ENCODE results near the gene SAMHD1. TPM values are rescaled to one million over a fixed set of nuclear protein-coding genes. Genes with fewer than 3 reads are reported as not detected.
"Not testable (repeated sequence)": the region's sequence is repeated elsewhere in the genome, so short reads cannot be mapped to it uniquely, and the experiment has no call there.

The SAMHD1 gene
- total RNA-seq, 4 donors from 2014 or later: 76.8 to 172 (median 104) TPM

- Histone ChIP-seq H3K4me1 (no peaks in the 10 kb centered on the region), H3K9me3 (no peaks in the 10 kb centered on the region), H3K27me3 (no peaks in the 10 kb centered on the region), H3K27ac (no peak overlapping the region), H3K4me3 (no peak overlapping the region), H3K36me3 (no peaks in the 10 kb centered on the region)
- DNase-seq: no peak
- TF ChIP-seq POLR2A (IDR thresholded peaks at IDR 0.05) (no peak), CTCF (IDR thresholded peaks at IDR 0.05) (no peak)
- intact Hi-C loops (cut with DNase I; ENCODE audit: low total_unique reads): no loop called here
Observed at GRCh38 chr20:36974660-36975059, 23.2 kb upstream of the SAMHD1 start.

DNA sequence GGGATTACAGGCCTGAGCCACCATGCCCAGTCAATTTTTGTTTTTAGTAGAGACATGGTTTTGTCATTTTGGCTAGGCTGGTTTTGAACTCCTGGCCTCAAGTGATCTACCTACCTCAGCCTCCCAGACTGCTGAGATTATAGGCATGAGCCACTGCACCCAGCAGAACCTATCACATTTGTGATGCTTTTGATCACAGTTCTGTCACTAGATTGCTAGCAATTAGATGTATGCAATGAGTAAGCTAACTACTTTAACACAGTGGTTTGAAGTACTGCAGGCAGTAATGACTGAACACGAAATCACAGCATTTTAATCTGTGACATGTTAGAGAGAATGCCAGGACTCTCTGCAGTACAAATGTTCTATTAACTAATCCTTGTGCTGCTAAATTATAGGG is 19.6 kb upstream of the SAMHD1 start:
- Histone ChIP-seq H3K9me3 (no peaks in the 10 kb centered on the region), H3K27ac (no peak overlapping the region), H3K36me3 (no peaks in the 10 kb centered on the region), H3K4me3 (no peak overlapping the region), H3K27me3 (no peaks in the 10 kb centered on the region), H3K4me1 (no peaks in the 10 kb centered on the region)
- intact Hi-C loops (cut with DNase I; ENCODE audit: low total_unique reads): no loop called here
- DNase-seq: no peak
- TF ChIP-seq POLR2A (IDR thresholded peaks at IDR 0.05): no peak
- no peak for TF ChIP-seq CTCF (IDR thresholded peaks at IDR 0.05)

GRCh38 chr20:36969478-36970186 is 18.1 kb upstream of the SAMHD1 start:
- Histone ChIP-seq H3K9me3 (no peaks in the 10 kb centered on the region), H3K4me1 (no peaks in the 10 kb centered on the region), H3K27ac (no peak overlapping the region), H3K4me3 (no peak overlapping the region), H3K36me3 (no peaks in the 10 kb centered on the region), H3K27me3 (no peaks in the 10 kb centered on the region)
- no peak for DNase-seq
- no peak for TF ChIP-seq POLR2A (IDR thresholded peaks at IDR 0.05)
- no peak for TF ChIP-seq CTCF (IDR thresholded peaks at IDR 0.05)
- intact Hi-C loops (cut with DNase I; ENCODE audit: low total_unique reads): no loop called here

DNA sequence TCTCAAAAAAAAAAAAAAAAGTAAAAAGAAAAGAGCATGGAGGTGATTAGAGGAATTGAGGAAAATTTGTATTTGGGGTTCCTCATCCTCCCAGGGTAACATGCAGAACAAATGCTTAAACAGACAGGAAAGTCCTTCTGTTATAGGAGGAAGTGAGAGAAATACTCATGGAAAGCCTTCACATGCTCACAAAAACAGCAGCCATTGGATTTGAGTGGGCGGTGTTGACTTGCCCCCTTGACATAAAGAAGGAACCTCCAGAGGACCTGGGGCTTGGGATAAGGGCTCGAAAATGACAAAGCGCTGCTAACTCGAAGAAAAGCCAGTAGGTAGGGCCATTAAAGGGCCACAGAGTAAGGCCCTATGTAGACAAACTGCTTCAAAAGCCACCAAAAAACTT is 17.5 kb upstream of the SAMHD1 start:
- intact Hi-C loops (cut with DNase I; ENCODE audit: low total_unique reads): no loop called here
- Histone ChIP-seq H3K27me3 (no peaks in the 10 kb centered on the region), H3K9me3 (no peaks in the 10 kb centered on the region), H3K36me3 (no peaks in the 10 kb centered on the region), H3K4me3 (no peak overlapping the region), H3K4me1 (no peaks in the 10 kb centered on the region), H3K27ac (no peak overlapping the region)
- TF ChIP-seq POLR2A (IDR thresholded peaks at IDR 0.05): no peak
- no peak for TF ChIP-seq CTCF (IDR thresholded peaks at IDR 0.05)
- DNase-seq: no peak

DNA sequence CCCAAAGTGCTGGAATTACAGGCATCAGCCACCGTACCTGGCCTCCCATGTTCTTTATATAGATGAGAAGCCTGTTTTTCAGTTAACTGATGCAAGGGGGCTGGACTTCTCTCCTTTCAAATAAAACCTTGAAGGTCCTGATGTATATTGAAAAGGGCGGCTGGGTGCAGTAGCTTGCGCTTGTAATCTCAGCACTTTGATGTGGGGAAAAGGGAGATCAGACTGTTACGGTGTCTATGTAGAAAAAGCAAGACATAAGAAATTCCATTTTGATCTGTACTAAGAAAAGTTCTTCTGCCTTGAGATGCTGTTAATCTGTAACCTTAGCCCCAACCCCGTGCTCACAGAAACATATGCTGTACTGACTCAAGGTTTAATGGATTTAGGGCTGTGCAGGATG is 16.1 kb upstream of the SAMHD1 start:
- no peak for DNase-seq
- H3K36me3 ChIP-seq: no peaks in the 10 kb centered on the region
- no peak overlapping the region for H3K4me3 ChIP-seq
- no peaks in the 10 kb centered on the region for H3K4me1 ChIP-seq
- no peaks in the 10 kb centered on the region for H3K27me3 ChIP-seq
- TF ChIP-seq CTCF (IDR thresholded peaks at IDR 0.05) (no peak), POLR2A (IDR thresholded peaks at IDR 0.05) (no peak)
- intact Hi-C loops (cut with DNase I; ENCODE audit: low total_unique reads): no loop called here
- no peaks in the 10 kb centered on the region for H3K9me3 ChIP-seq
- no peak overlapping the region for H3K27ac ChIP-seq

DNA sequence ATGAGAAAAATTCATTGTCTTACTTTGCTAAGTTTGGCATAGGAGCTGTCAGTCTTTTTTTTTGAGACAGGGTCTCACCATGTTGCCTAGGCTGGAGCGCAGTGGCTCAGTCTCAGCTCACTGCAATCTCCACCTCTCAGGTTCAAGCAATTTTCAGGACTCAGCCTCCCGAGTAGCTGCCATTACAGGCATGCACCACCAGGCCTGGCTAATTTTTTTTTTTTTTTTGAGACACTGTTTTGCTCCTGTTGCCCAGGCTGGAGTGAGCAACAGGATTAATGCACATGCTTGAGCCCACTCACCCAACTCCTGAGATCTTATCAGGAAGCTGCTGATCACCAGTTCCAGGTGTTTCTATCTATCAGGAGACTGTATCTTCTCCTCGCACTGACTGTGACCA is 15.5 kb upstream of the SAMHD1 start:
- H3K9me3 ChIP-seq; H3K36me3 ChIP-seq; intact Hi-C loops (cut with DNase I; ENCODE audit: low total_unique reads); H3K4me1 ChIP-seq; DNase-seq; H3K27me3 ChIP-seq; H3K4me3 ChIP-seq; H3K27ac ChIP-seq: not testable (repeated sequence)

DNA sequence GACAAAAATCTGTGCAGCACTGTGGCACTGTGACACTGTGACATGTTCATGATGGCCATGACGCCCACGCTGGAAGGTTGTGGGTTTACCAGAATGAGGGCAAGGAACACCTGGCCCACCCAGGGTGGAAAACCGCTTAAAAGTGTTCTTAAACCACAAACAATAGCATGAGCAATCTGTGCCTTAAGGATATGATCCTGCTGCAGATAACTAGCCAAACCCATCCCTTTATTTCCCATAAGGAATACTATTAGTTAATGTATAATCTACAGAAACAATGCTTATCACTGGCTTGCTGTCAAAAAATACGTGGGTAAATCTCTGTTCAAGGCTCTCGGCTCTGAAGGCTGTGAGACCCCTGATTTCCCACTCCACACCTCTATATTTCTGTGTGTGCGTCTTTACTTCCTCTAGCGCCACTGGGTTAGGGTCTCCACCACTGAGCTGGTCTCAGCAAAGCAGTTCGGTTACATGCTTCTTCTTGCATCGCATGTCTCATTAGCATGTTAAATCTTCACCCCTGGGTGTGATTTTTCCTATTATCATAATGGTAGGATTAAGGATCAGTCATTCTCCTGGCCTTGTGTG is 10.9 kb upstream of the SAMHD1 start:
- intact Hi-C loops (cut with DNase I; ENCODE audit: low total_unique reads); H3K27ac ChIP-seq; H3K4me3 ChIP-seq; H3K4me1 ChIP-seq; H3K36me3 ChIP-seq; H3K27me3 ChIP-seq; DNase-seq; H3K9me3 ChIP-seq: not testable (repeated sequence)

All from uterus (tissue), 4 donors.